Motor neuron (in vitro differentiated cells): ENCODE results near the gene CDH22. TPM values are rescaled to one million over a fixed set of nuclear protein-coding genes. Genes with fewer than 3 reads are reported as not detected.

Experiments used
- ATAC-seq, 8 experiments: fragments of 200-7000 bp; cut with Tn5 transposase; replicated peaks in 6 of 8; 2 replicates each; pipeline ENCODE4 v1.8.0; 2021; ENCODE audit warnings: mild to moderate bottlenecking in 8 of 8, moderate library complexity in 8 of 8
- H3K27ac ChIP-seq, 2 donors: fragments of 250-450 bp; sonication (Bioruptor Pico); 2 replicates each; pipeline ENCODE4 v1.9.0; 2021; ENCODE audit warnings: antibody characterized with exemption in 2 of 2, mild to moderate bottlenecking in 2 of 2, moderate library complexity in 1 of 2
- H3K4me1 ChIP-seq, 2 donors: fragments of 250-450 bp; sonication (Bioruptor Pico); replicated peaks in 1 of 2; 2 replicates each; pipeline ENCODE4 v1.6.1; 2021; ENCODE audit warnings: antibody characterized with exemption in 2 of 2, mild to moderate bottlenecking in 2 of 2, moderate library complexity in 1 of 2
- H3K4me3 ChIP-seq, 5 donors: fragments of 250-450 bp; sonication (Bioruptor Pico); 2 replicates each; pipeline ENCODE4 v1.9.0; 2021; ENCODE audit warnings: antibody characterized with exemption in 5 of 5, mild to moderate bottlenecking in 5 of 5, moderate library complexity in 4 of 5
- WGBS, 10 experiments: fragments of 450-650 bp; shearing (Covaris generic); methylation state at CpG; one replicate each; pipeline ENCODE4 v1.0.0; 2022; 5-methylcytosine and 5-hydroxymethylcytosine counted together
- in situ Hi-C, 9 experiments: fragments of 400-800 bp; cut with MboI; loops; one replicate each; pipeline ENCODE4 v1.15.0; 2021; ENCODE audit warnings: low sequenced_read_pairs in 9 of 9, low pct_unique_long_range_greater_than_20kb in 2 of 9; ENCODE audit not compliant: unreplicated experiment in 9 of 9
- total RNA-seq, 8 experiments: library from RNA; unstranded; fragments of 300-600 nt; gene quantifications; 2 replicates each; pipeline versions ENCODE4 v1.2.3 to v1.2.4, GENCODE V29; 2022

CDH22 gene
- total RNA-seq, 8 experiments from 2014 or later = 0.36 to 4.4 (median 2.3) TPM

DNA sequence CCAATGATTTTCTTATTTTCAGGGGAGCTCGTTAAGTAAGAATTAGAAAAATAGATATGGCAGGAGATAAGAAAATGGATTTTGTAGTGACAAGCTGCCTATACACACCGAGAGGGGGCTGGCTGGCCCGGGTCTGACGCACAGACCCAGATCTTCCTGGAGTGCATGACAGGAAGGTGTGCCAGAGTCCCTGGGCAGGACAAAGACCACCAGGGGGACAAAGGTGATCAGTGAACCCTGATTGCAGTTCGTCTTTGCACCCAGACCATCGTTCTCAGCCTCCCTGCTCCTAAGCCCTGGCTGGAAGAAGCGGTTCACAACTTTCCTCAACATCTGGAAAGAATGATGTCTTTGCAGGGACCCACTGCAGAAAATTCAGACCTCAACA is 24.3 kb downstream of the CDH22 start:
- H3K27ac ChIP-seq = no peak overlapping the region
- ATAC-seq = no peak
- in situ Hi-C loops = no loop called here
- 0 to 82% (median 62%) methylated on average over 1 to 7 of the region's 7 CpGs; no CpG with 5 or more reads in 3 of the 10 experiments for WGBS, 10 experiments
- H3K4me3 ChIP-seq = no peak overlapping the region
- peaks cover 33 to 34% of the 10 kb centered on the region in 2 donors for H3K4me1 ChIP-seq

DNA sequence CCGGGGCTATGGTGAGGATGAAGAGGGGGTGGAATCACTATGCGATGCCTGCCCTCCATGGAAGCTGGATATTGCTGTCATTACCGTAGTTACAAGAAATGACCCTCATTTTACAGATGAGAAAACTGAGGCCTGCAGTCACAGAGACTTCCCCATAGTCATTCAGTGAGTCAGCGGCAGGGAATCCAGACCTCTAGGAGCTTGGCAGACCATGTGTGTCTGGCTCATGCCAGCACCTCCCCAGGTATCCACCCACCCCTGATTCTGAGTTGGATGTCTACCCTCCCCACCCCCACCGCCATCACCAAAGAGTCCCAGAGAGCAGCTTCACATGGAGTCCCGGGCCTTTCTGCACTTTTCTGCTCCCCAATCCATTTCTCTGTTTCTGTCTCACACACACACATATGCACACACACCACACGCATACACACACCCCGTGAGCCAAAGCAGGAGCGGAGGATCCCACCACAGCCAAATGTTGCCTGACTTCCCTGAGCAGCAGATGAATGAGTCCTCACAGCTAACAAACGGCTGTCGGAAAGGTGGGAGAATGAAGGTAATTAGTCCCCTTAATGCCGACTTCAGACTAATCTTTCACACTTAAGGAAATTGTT is 24.8 kb downstream of the CDH22 start:
- Histone ChIP-seq H3K4me1 (peaks cover 33 to 36% of the 10 kb centered on the region in 2 donors), H3K27ac (no peak overlapping the region), H3K4me3 (no peak overlapping the region)
- in situ Hi-C loops = no loop called here
- no peak for ATAC-seq
- 0 to 91% (median 64%) methylated on average over 1 to 8 of the region's 12 CpGs; no CpG with 5 or more reads in 2 of the 10 experiments for WGBS, 10 experiments

DNA sequence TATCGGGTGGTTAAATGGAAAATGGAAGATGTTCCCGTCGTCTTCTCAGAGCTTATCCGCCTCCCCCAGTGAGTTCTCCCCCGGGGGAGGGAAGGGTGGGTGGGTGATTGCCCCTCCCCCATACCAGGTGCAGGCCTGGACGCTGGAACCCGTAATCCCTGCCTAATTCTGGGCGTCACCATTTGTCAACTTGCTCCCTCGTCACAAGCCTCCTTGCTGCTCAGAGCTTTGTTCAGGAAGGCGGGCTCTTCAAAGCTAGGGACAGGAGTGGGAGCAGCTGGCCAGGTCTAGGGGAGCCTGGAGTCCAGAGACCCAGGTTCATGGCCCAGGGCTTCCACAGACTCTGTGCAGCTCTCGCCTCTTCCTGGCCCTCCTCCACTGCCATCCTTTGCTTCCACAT is 25.6 kb downstream of the CDH22 start:
- 6 to 59% (median 24%) methylated on average over 2 to 6 of the region's 11 CpGs; no CpG with 5 or more reads in 3 of the 10 experiments for WGBS, 10 experiments
- in situ Hi-C loops = no loop called here
- H3K4me3 ChIP-seq = no peak overlapping the region
- ATAC-seq = peak in 4 of 8 experiments; percentile 6 to 69 (median 24)
- peaks cover 36 to 38% of the 10 kb centered on the region in 2 donors for H3K4me1 ChIP-seq
- H3K27ac ChIP-seq = no peak overlapping the region

DNA sequence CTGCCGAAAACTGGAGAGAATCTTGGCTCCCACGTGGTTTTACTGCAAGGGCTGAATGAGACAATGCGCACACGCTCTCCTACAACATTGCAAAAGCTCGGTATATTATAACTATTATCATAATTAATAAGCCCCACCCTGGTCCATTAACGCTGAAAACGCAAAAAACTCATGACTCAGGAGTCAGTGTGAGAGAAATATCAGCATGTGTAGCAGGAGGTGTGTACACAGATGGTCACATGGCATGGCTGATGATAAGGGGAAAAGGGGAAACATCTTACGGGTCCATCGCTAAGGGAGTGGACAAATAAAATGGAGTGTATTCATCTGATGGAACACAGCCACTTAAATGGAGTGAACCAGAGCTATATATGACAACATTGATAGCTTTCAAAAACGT is 29.2 kb downstream of the CDH22 start:
- 28 to 81% (median 52%) methylated on average over 4 to 8 of the region's 10 CpGs; no CpG with 5 or more reads in 2 of the 10 experiments for WGBS, 10 experiments
- ATAC-seq = peak in 6 of 8 experiments; percentile 20 to 76 (median 62)
- Histone ChIP-seq H3K4me1 (peaks cover 27 to 36% of the 10 kb centered on the region in 2 donors), H3K27ac (no peak overlapping the region), H3K4me3 (no peak overlapping the region)
- in situ Hi-C loops = no loop called here

DNA sequence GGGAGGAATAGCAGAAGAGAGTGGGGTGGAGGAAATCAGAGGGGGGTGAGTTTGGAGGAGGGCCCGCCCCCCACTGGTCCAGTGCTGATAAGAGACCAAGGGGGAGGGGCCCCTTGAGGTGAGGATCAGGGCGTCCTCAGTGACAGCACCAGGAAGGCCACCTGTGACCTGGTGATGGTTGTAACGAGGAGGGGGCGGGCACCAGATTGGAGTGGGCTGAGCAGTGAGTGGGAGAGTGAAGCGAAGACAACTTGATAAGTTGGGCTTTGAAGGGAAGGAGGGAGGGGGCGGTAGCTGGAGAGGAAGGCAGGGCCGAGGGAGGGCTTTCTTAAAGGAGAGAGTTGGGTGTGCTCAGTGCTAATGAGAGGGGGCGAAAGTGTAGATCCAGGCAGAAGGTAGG is 30.7 kb downstream of the CDH22 start:
- Histone ChIP-seq H3K4me3 (no peak overlapping the region), H3K27ac (no peak overlapping the region), H3K4me1 (peaks cover 21 to 29% of the 10 kb centered on the region in 2 donors)
- 40 to 71% methylated on average over 1 to 3 of the region's 8 CpGs; no CpG with 5 or more reads in 8 of the 10 experiments for WGBS, 10 experiments
- in situ Hi-C loops = no loop called here
- peak in 1 of 8 experiments; percentile 16 for ATAC-seq

DNA sequence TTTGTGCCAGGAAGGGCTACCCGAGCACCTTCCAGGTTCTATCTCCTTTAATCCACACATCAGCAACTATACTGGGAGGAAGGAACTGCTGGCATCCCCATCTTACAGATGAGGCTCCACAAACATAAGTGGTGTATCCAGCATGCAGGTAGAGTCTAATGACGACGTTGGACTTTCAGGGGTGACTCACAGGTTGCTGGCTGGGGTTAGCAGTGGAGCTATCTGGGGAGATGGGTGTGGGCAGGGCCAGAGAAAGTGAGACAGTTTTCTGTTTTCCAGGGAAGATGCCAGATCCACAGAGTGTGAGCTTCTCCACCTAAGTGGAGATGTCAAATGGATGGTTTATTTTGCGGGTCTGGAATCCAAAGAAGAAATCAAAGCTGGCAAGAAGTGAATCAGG is 31.8 kb downstream of the CDH22 start:
- peak in 6 of 8 experiments; percentile 2 to 83 (median 45) for ATAC-seq
- Histone ChIP-seq H3K4me1 (peaks cover 13 to 19% of the 10 kb centered on the region in 2 donors), H3K4me3 (no peak overlapping the region), H3K27ac (no peak overlapping the region)
- in situ Hi-C loops = no loop called here
- WGBS, 10 experiments = 20 to 100% (median 67%) methylated on average over 1 to 3 of the region's 4 CpGs; no CpG with 5 or more reads in 3 of the 10 experiments

GRCh38 chr20:46275091-46275490 is 33.2 kb downstream of the CDH22 start:
- H3K4me1 ChIP-seq = peaks cover 22 to 25% of the 10 kb centered on the region in 2 donors
- no peak for ATAC-seq
- no peak overlapping the region for H3K27ac ChIP-seq
- no peak overlapping the region for H3K4me3 ChIP-seq
- 19 to 100% (median 77%) methylated on average over 1 to 4 of the region's 4 CpGs; no CpG with 5 or more reads in 2 of the 10 experiments for WGBS, 10 experiments
- in situ Hi-C loops = no loop called here

DNA sequence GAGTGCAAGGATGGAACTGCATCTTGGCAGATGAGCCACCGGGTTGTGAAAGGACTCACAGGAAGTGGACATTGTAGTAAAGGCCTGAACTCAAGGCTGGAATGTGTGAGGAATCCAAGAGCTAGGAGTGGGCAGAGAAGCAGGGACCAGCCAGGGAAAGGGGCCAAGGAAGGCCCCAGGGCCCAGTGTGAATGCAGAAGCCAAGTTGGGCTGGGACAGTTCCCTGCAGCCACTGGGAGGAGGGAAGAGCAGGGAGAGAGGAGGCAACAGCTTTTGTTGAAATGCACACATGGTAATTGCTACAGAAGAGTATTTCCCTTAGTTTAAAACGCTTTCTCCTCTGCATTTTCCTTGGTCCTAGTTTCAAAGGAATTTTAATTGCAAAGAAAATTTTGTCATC is 34.6 kb downstream of the CDH22 start:
- no peak overlapping the region for H3K4me3 ChIP-seq
- peak in 2 of 8 experiments; percentile 56 to 82 for ATAC-seq
- 0 to 46% (median 14%) methylated on average over 1 to 2 of the region's 2 CpGs; no CpG with 5 or more reads in 3 of the 10 experiments for WGBS, 10 experiments
- H3K4me1 ChIP-seq = peaks cover 23 to 29% of the 10 kb centered on the region in 2 donors
- H3K27ac ChIP-seq = no peak overlapping the region
- in situ Hi-C loops = no loop called here

- ATAC-seq = no peak
- WGBS, 10 experiments = 0 to 100% (median 80%) methylated on average over 1 of the region's 1 CpG; no CpG with 5 or more reads in 5 of the 10 experiments
- Histone ChIP-seq H3K27ac (no peak overlapping the region), H3K4me3 (no peak overlapping the region), H3K4me1 (peaks cover 30 to 35% of the 10 kb centered on the region in 2 donors)
- in situ Hi-C loops = no loop called here
Observed at GRCh38 chr20:46272389-46273047, 35.8 kb downstream of the CDH22 start.

GRCh38 chr20:46270977-46271744 is 37.1 kb downstream of the CDH22 start:
- 0 to 100% (median 55%) methylated on average over 1 to 2 of the region's 2 CpGs; no CpG with 5 or more reads in 1 of the 10 experiments for WGBS, 10 experiments
- Histone ChIP-seq H3K27ac (no peak overlapping the region), H3K4me3 (no peak overlapping the region), H3K4me1 (peaks cover 26 to 32% of the 10 kb centered on the region in 2 donors)
- in situ Hi-C loops = no loop called here
- ATAC-seq = no peak

DNA sequence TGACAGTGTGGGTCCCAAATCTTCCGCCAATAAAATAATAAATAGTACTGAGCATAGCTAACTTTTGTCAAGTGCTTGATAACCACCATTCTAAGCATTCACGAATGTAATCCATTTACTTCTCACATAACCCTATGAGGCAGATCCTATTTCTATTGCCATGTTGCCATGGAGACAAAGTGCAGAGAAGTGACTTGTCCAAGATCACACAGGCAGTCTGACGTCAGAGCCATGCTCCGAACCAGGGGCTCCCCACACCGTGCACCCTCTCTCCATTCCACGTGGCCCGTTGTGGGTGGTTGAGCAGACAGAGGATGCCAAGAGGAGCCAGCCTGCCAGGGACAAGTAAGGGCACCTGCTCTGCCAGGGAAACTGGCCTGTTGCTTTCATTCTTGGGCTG is 38.9 kb downstream of the CDH22 start:
- WGBS, 10 experiments = 0 to 100% (median 74%) methylated on average over 1 to 4 of the region's 7 CpGs; no CpG with 5 or more reads in 3 of the 10 experiments
- ATAC-seq = peak in 2 of 8 experiments; percentile 28 to 44
- H3K4me3 ChIP-seq = no peak overlapping the region
- in situ Hi-C loops = no loop called here
- peaks cover 28 to 32% of the 10 kb centered on the region in 2 donors for H3K4me1 ChIP-seq
- peak overlapping the region in 1 of 2 donors; percentile 89 for H3K27ac ChIP-seq

DNA sequence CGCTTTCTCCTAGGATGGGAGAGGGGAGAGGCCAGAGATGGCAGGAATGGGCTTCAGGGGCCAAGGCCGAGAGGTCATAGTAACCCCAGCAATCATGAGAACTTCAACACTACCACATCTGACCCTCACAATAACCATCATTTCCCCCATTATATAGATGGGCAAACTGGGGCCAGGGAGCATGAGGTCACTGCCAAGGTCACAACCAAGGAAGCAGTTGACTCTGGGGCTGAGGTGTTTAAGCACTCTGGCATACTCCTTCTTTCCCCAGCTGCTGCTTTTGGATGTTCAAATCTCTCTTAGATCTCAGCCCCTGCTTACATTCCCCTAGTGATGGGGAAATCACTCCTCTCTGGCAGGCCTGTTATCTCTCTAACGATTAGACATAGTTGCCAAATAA is 39.6 kb downstream of the CDH22 start:
- in situ Hi-C loops = no loop called here
- peaks cover 28 to 32% of the 10 kb centered on the region in 2 donors for H3K4me1 ChIP-seq
- no peak overlapping the region for H3K4me3 ChIP-seq
- peak overlapping the region; percentile 82 to 89 for H3K27ac ChIP-seq
- WGBS, 10 experiments = 15% methylated on average over 1 of the region's 3 CpGs; no CpG with 5 or more reads in 9 of the 10 experiments
- ATAC-seq = no peak
